Ovary (tissue), 9 donors: ENCODE measurements around the gene LYL1. TPM values are rescaled to one million over a fixed set of nuclear protein-coding genes. Genes with fewer than 3 reads are reported as not detected.

Experiments used
- DNase-seq, 5 donors: peaks; one replicate each; pipeline ENCODE4 v3.0.0-alpha.2; 2019 to 2020
- H3K27ac ChIP-seq, 2 donors: fragments of 200-600 bp; one replicate each; pipeline versions ENCODE4 v1.5.1 to v1.8.0; 2019 to 2022
- H3K27me3 ChIP-seq: fragments of 200-600 bp; one replicate; pipeline ENCODE4 v1.8.0; 2022
- H3K36me3 ChIP-seq: fragments of 200-600 bp; sonication (generic); one replicate; pipeline ENCODE4 v1.5.1; 2019
- H3K4me1 ChIP-seq: one replicate; pipeline ENCODE4 v1.8.1; 2013; ENCODE audit warnings: mild to moderate bottlenecking, moderate library complexity; ENCODE audit not compliant: insufficient read depth
- H3K4me3 ChIP-seq: fragments of 200-600 bp; sonication (generic); one replicate; pipeline ENCODE4 v1.5.1; 2017
- H3K9me3 ChIP-seq, 2 donors: fragments of 200-600 bp in 1 of 2; sonication (generic) in 1 of 2; one replicate each; pipeline versions ENCODE4 v1.5.1 to v1.8.1; 2013 to 2019; ENCODE audit warnings: mild to moderate bottlenecking in 1 of 2, moderate library complexity in 1 of 2
- EP300 ChIP-seq: sonication (generic); formaldehyde crosslinking; IDR thresholded peaks from one replicate; pipeline ENCODE4 v1.6.1; 2017; ENCODE audit warnings: antibody characterized with exemption
- POLR2A ChIP-seq: fragments of 450-650 bp; IDR thresholded peaks from one replicate; pipeline ENCODE4 v1.6.1; 2017; ENCODE audit warnings: antibody characterized with exemption, mild to moderate bottlenecking, moderate library complexity
- WGBS, 3 donors: extraction: QIAGEN DNeasy Blood & Tissue Kit in 1 of 3; methylation state at CpG; one replicate each; pipeline versions ENCODE4 v1.1.5 to v1.1.7; 2013 to 2017; 5-methylcytosine and 5-hydroxymethylcytosine counted together
- intact Hi-C, 4 donors: fragments of 100-400 bp; cut with DNase I; formaldehyde crosslinking; loops; one replicate each; pipeline versions ENCODE4 v1.11.0 to v1.15.1; 2022 to 2023
- polyA plus RNA-seq, 2 donors: library from polyadenylated mRNA; stranded (reverse); fragments of 200-250 nt in 1 of 2; fragments of 350-450 nt in 1 of 2; fragmentation: Illumina TruSeq in 1 of 2; extraction: RNeasy Lipid Tissue Mini Kit (QIAGEN cat#74804) in 1 of 2; gene quantifications; one replicate each; pipeline ENCODE4 v1.2.3, GENCODE V29; 2013 to 2014
- total RNA-seq, 7 donors: library from RNA; depleted of rRNA in 2 of 7; stranded (reverse); fragments of >200 nt in 2 of 7; fragmentation: NEBNext Ultra II Directional in 3 of 7; extraction: Animal tissue kit (Norgen Biotek cat#: 25700) in 3 of 7; gene quantifications; one replicate each; pipeline versions ENCODE4 v1.1.0 to v1.2.4, GENCODE V29; 2016 to 2023
- TF ChIP-seq, protein P1 (sequence below), 3 donors: fragments of 450-650 bp in 2 of 3; fragments of 200-600 bp in 1 of 3; IDR thresholded peaks; one replicate each; pipeline versions ENCODE4 v1.5.1 to v1.8.0; 2016 to 2022; ENCODE audit warnings: antibody characterized with exemption in 3 of 3, mild to moderate bottlenecking in 1 of 3
- donor health status: DM: no; HTN: no; CAD: no; lungs with moderate emphysema.
- donor health status: DM: no; HTN: no; CAD: no.
- donor health status: Bipolar disorder and iron deficiency.
- donor health status: DM: yes; HTN: yes; CAD: no.
- donor health status: DM: no; HTN: no; CAD: no.
- donor health status: DM: yes; HTN: yes; CAD: no.

Gene LYL1
- total and polyA plus RNA-seq, 9 donors: 0.90 to 7.4 (median 5.0) TPM

- no peak for TF ChIP-seq POLR2A
- no peak for TF ChIP-seq EP300
- no peaks in the 10 kb centered on the region for H3K36me3 ChIP-seq
- no peaks in the 10 kb centered on the region for H3K27me3 ChIP-seq
- no peak for DNase-seq
- intact Hi-C loops: no loop called here
- no peak overlapping the region for H3K4me3 ChIP-seq
- peak overlapping the region in 1 of 2 donors; percentile 13 for H3K27ac ChIP-seq
- 82 to 89% (median 83%) methylated on average over 5 of the region's 5 CpGs for WGBS, 3 donors
- peaks cover 24% of the 10 kb centered on the region for H3K4me1 ChIP-seq
- no peaks in the 10 kb centered on the region for H3K9me3 ChIP-seq
These were observed 29.4 kb downstream of the LYL1 start for GRCh38 chr19:13073263-13073662.

DNA sequence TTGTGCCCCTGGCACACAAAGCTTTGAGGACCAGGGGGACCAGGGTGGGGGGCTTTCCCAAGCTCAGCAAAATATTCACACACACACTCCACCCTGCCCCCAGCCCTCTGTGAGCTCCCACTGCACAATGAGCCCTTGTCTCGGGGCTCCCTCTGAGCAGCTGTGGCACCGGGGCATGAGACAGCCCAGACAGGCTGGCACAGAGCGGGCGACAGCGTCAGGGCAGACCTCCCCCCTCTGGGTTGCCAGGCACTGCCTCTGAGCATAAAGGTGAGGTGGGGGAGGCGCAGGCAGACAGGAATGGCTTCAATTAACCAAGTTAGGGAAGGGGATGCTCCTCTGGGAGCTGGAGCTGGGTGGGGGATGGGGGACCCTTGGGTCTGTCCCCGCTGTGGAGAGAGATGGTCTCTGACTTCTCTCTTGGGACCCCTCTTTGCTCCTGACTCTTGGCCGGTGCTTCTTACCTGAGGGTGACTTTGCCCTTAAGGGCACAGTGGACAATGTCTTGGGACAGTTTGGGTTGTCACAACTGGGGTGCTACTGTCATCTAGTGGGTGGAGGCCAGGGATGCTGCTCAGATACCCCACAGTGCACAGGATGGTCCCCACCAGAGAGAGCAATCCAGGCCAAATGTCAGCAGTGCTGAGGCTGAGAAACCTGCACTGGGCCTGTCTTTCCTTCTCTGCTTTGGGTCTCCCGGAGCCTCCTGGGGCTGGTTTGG, 30.3 kb downstream of the LYL1 start:
- WGBS, 3 donors: 93 to 95% (median 94%) methylated on average over 6 to 9 of the region's 9 CpGs
- peak overlapping the region; percentile 6 to 14 for H3K27ac ChIP-seq
- H3K9me3 ChIP-seq: no peaks in the 10 kb centered on the region
- peaks cover 25% of the 10 kb centered on the region for H3K4me1 ChIP-seq
- no peak for DNase-seq
- no peaks in the 10 kb centered on the region for H3K36me3 ChIP-seq
- no peak overlapping the region for H3K4me3 ChIP-seq
- TF ChIP-seq POLR2A (no peak), EP300 (no peak)
- TF ChIP-seq, protein P1, sequence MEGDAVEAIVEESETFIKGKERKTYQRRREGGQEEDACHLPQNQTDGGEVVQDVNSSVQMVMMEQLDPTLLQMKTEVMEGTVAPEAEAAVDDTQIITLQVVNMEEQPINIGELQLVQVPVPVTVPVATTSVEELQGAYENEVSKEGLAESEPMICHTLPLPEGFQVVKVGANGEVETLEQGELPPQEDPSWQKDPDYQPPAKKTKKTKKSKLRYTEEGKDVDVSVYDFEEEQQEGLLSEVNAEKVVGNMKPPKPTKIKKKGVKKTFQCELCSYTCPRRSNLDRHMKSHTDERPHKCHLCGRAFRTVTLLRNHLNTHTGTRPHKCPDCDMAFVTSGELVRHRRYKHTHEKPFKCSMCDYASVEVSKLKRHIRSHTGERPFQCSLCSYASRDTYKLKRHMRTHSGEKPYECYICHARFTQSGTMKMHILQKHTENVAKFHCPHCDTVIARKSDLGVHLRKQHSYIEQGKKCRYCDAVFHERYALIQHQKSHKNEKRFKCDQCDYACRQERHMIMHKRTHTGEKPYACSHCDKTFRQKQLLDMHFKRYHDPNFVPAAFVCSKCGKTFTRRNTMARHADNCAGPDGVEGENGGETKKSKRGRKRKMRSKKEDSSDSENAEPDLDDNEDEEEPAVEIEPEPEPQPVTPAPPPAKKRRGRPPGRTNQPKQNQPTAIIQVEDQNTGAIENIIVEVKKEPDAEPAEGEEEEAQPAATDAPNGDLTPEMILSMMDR (IDR thresholded peaks at IDR 0.05): no peak
- H3K27me3 ChIP-seq: no peaks in the 10 kb centered on the region
- intact Hi-C loops: no loop called here

GRCh38 chr19:13071444-13072187, 31.0 kb downstream of the LYL1 start:
- Histone ChIP-seq H3K27me3 (no peaks in the 10 kb centered on the region), H3K36me3 (no peaks in the 10 kb centered on the region), H3K4me1 (peaks cover 25% of the 10 kb centered on the region), H3K4me3 (no peak overlapping the region), H3K9me3 (no peaks in the 10 kb centered on the region), H3K27ac (peak overlapping the region in 1 of 2 donors; percentile 14)
- 75 to 81% (median 79%) methylated on average over 9 of the region's 9 CpGs for WGBS, 3 donors
- no peak for TF ChIP-seq EP300
- TF ChIP-seq POLR2A: no peak
- TF ChIP-seq, protein P1 (IDR thresholded peaks at IDR 0.05): no peak
- DNase-seq: no peak
- intact Hi-C loops: no loop called here

GRCh38 chr19:13070425-13071140, 32.1 kb downstream of the LYL1 start:
- intact Hi-C loops: no loop called here
- peaks cover 26% of the 10 kb centered on the region for H3K4me1 ChIP-seq
- no peaks in the 10 kb centered on the region for H3K36me3 ChIP-seq
- no peak for TF ChIP-seq EP300
- no peak for TF ChIP-seq POLR2A
- TF ChIP-seq, protein P1 (IDR thresholded peaks at IDR 0.05): no peak
- H3K9me3 ChIP-seq: no peaks in the 10 kb centered on the region
- no peaks in the 10 kb centered on the region for H3K27me3 ChIP-seq
- peak overlapping the region in 1 of 2 donors; percentile 49 for H3K27ac ChIP-seq
- no peak for DNase-seq
- H3K4me3 ChIP-seq: no peak overlapping the region
- 91 to 94% (median 91%) methylated on average over 29 to 32 of the region's 32 CpGs for WGBS, 3 donors
